Esophagus muscularis mucosa (tissue), 4 donors: Measurements from ENCODE around the gene MFAP5.

Experiments used
- CTCF ChIP-seq, 3 experiments: fragments of 200-600 bp in 2 of 3; fragments of 450-650 bp in 1 of 3; sonication (generic) in 2 of 3; IDR thresholded peaks; one replicate each; pipeline ENCODE4 v1.5.1; 2017 to 2019; ENCODE audit warnings: antibody characterized with exemption in 3 of 3, mild to moderate bottlenecking in 2 of 3, moderate library complexity in 1 of 3
- EP300 ChIP-seq: sonication (generic); formaldehyde crosslinking; IDR thresholded peaks from one replicate; pipeline ENCODE4 v1.6.1; 2017; ENCODE audit warnings: antibody characterized with exemption
- POLR2A ChIP-seq: fragments of 450-650 bp; IDR thresholded peaks from one replicate; pipeline ENCODE4 v1.6.1; 2017; ENCODE audit warnings: antibody characterized with exemption, moderate library complexity, mild to moderate bottlenecking, low read depth
- POLR2AphosphoS5 ChIP-seq, 2 donors: sonication (generic); formaldehyde crosslinking; IDR thresholded peaks; one replicate each; pipeline ENCODE4 v1.6.1; 2017; ENCODE audit warnings: antibody characterized with exemption in 2 of 2

GRCh38 chr12:8661016-8661415 lies 1.6 kb downstream of the MFAP5 start:
- TF ChIP-seq EP300 = no peak
- TF ChIP-seq CTCF (IDR thresholded peaks at IDR 0.05) = no peak
- TF ChIP-seq POLR2A = no peak
- TF ChIP-seq POLR2AphosphoS5 (IDR thresholded peaks at IDR 0.05) = no peak
